ENCODE measurements around the gene ARHGEF6. TPM values are rescaled to one million over a fixed set of nuclear protein-coding genes. Genes with fewer than 3 reads are reported as not detected.

The ARHGEF6 gene
- total RNA-seq, 1 donor from 2014 or later: 4.7 TPM

DNA sequence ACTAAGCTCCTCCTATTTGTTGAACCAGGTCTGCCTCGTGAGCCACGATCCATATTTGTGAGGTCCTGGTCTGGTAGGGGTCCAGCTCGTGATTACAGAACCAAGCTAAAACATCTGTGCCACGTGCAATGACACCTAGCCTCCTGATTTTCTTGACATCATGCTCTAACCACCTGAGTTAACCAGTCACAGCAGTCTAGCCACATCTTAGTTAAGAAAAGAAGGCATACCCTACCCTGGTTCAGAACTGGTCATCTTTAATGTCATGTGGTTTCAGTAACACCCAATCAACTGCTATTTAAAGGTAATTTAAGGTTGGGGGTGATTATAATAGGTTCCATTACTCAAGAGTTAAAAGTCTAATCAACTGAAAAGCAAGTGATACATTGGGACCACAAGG is 28.4 kb downstream of the ARHGEF6 start:
- no peak overlapping the region for H3K4me3 ChIP-seq (ENCODE audit: insufficient read depth, low read depth, low read length)
- H4K20me1 ChIP-seq (ENCODE audit: insufficient read depth, low read length): no peaks in the 10 kb centered on the region
- Mint-ChIP-seq H3K9me3 (ENCODE audit: unreplicated experiment) (no peaks in the 10 kb centered on the region), H3K27ac (ENCODE audit: unreplicated experiment) (no peak overlapping the region), H3K36me3 (ENCODE audit: low read depth, unreplicated experiment) (no peaks in the 10 kb centered on the region), H3K4me3 (ENCODE audit: unreplicated experiment) (no peak overlapping the region), H3K4me1 (ENCODE audit: low read depth, unreplicated experiment) (peaks cover 16% of the 10 kb centered on the region), H3K27me3 (ENCODE audit: low read depth, unreplicated experiment) (no peaks in the 10 kb centered on the region)
- no peak overlapping the region for H3K4me2 ChIP-seq (ENCODE audit: low read length)
- H3K4me1 ChIP-seq (ENCODE audit: insufficient read depth, low read length): no peaks in the 10 kb centered on the region
- DNase-seq (ENCODE audit: low read depth): no peak
- TF ChIP-seq CTCF (IDR thresholded peaks at IDR 0.05; ENCODE audit: insufficient read depth, low read depth, low read length): no peak
- TF ChIP-seq EZH2 (IDR thresholded peaks at IDR 0.05; ENCODE audit: insufficient read depth, low read length): no peak
- H3K9ac ChIP-seq (ENCODE audit: low read length): no peak overlapping the region
- H3K27me3 ChIP-seq (ENCODE audit: insufficient read depth, low read length): no peaks in the 10 kb centered on the region
- no peaks in the 10 kb centered on the region for H3K9me3 ChIP-seq (ENCODE audit: insufficient read depth, low read depth, low read length)
- H3K27ac ChIP-seq (ENCODE audit: low read depth, low read length): no peak overlapping the region
- H3K79me2 ChIP-seq (ENCODE audit: insufficient read depth, low read length): no peaks in the 10 kb centered on the region
- no peak overlapping the region for H2AFZ ChIP-seq (ENCODE audit: low read depth, low read length)
- peak; percentile 86 for FAIRE-seq
- no peaks in the 10 kb centered on the region for H3K36me3 ChIP-seq (ENCODE audit: insufficient read depth, low read length)

DNA sequence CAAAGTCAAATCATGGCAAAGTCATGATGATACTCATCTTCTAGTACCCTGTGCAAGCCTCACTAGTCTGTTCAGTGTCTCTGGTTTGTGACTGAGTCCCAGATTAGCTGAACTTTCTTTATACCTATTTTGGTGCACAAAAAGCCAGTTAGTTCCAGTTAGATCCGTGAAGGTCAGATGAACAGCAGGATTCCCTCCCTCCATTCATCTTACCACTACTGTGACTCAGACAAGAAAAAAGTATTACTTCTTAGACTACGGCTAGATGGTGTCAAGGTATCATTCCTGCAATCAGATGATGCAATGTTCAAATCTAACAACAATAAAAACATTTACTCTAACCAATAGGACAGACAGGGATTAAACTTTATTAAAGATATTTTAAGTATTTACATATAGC is 30.4 kb downstream of the ARHGEF6 start:
- DNase-seq (ENCODE audit: low read depth) (peak; percentile 30), FAIRE-seq (peak; percentile 49)
- Mint-ChIP-seq H3K36me3 (ENCODE audit: low read depth, unreplicated experiment) (no peaks in the 10 kb centered on the region), H3K4me3 (ENCODE audit: unreplicated experiment) (no peak overlapping the region), H3K27me3 (ENCODE audit: low read depth, unreplicated experiment) (no peaks in the 10 kb centered on the region), H3K9me3 (ENCODE audit: unreplicated experiment) (no peaks in the 10 kb centered on the region), H3K4me1 (ENCODE audit: low read depth, unreplicated experiment) (peaks cover 16% of the 10 kb centered on the region), H3K27ac (ENCODE audit: unreplicated experiment) (no peak overlapping the region)
- Histone ChIP-seq H3K4me3 (ENCODE audit: insufficient read depth, low read depth, low read length) (no peak overlapping the region), H3K4me2 (ENCODE audit: low read length) (no peak overlapping the region), H3K9ac (ENCODE audit: low read length) (no peak overlapping the region), H3K27me3 (ENCODE audit: insufficient read depth, low read length) (no peaks in the 10 kb centered on the region), H3K79me2 (ENCODE audit: insufficient read depth, low read length) (no peaks in the 10 kb centered on the region), H3K36me3 (ENCODE audit: insufficient read depth, low read length) (no peaks in the 10 kb centered on the region), H3K4me1 (ENCODE audit: insufficient read depth, low read length) (no peaks in the 10 kb centered on the region), H4K20me1 (ENCODE audit: insufficient read depth, low read length) (no peaks in the 10 kb centered on the region), H3K27ac (ENCODE audit: low read depth, low read length) (no peak overlapping the region), H3K9me3 (ENCODE audit: insufficient read depth, low read depth, low read length) (no peaks in the 10 kb centered on the region), H2AFZ (ENCODE audit: low read depth, low read length) (no peak overlapping the region)
- TF ChIP-seq CTCF (IDR thresholded peaks at IDR 0.05; ENCODE audit: insufficient read depth, low read depth, low read length): no peak
- no peak for TF ChIP-seq EZH2 (IDR thresholded peaks at IDR 0.05; ENCODE audit: insufficient read depth, low read length)

DNA sequence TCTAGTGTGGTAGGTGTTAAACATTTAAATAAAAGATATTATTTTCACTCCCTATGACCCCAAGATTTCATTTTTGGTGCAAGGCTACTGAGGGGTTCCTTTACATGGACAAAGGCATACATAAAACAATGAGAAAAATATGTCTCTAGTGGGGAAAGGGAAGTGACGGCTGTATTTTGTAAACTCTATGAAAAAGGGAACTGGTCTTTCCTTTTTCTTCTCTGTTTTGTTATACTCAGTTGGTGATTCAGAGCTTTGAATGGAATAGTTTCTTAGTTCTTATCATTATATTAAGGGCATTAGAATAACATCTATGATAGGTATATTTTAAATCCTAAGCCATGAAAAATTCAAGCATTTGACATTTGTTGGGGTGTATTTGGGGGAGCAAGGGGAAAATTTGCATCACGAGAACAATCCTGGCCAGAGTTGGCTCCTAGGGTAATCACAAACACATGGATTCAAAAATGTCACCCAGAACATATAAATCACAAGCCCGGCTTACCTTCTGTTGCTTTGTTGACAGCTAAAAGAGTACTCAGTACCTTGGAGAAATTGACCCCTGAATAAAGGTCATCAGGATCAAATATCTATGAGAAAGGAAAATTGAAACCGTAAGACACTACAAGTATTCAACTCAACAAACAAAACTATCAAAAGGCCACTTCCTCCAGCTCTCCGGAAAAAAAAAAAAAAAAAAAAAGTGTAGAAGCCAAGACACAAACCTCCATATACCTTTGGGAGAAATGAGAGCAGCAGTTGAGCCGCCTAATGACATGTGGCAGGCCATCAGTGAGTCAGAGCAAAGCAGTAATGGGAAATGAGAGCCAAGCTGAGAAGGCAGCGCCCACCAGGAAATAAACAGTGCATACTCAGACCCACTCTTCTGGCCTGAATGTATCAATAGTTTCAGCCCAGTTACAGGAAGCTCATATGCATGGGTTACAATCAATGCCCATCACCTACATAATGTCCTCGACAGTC is 33.4 kb downstream of the ARHGEF6 start:
- no peaks in the 10 kb centered on the region for H3K36me3 Mint-ChIP-seq (ENCODE audit: low read depth, unreplicated experiment)
- Histone ChIP-seq H3K4me3 (ENCODE audit: insufficient read depth, low read depth, low read length) (no peak overlapping the region), H3K9ac (ENCODE audit: low read length) (no peak overlapping the region), H3K79me2 (ENCODE audit: insufficient read depth, low read length) (no peaks in the 10 kb centered on the region), H2AFZ (ENCODE audit: low read depth, low read length) (no peak overlapping the region), H4K20me1 (ENCODE audit: insufficient read depth, low read length) (no peaks in the 10 kb centered on the region), H3K4me1 (ENCODE audit: insufficient read depth, low read length) (no peaks in the 10 kb centered on the region), H3K27ac (ENCODE audit: low read depth, low read length) (no peak overlapping the region), H3K27me3 (ENCODE audit: insufficient read depth, low read length) (no peaks in the 10 kb centered on the region), H3K4me2 (ENCODE audit: low read length) (no peak overlapping the region), H3K36me3 (ENCODE audit: insufficient read depth, low read length) (no peaks in the 10 kb centered on the region), H3K9me3 (ENCODE audit: insufficient read depth, low read depth, low read length) (no peaks in the 10 kb centered on the region)
- FAIRE-seq (no peak), DNase-seq (ENCODE audit: low read depth) (no peak)
- no peak overlapping the region for H3K27ac Mint-ChIP-seq (ENCODE audit: unreplicated experiment)
- no peaks in the 10 kb centered on the region for H3K27me3 Mint-ChIP-seq (ENCODE audit: low read depth, unreplicated experiment)
- no peaks in the 10 kb centered on the region for H3K9me3 Mint-ChIP-seq (ENCODE audit: unreplicated experiment)
- no peak for TF ChIP-seq EZH2 (IDR thresholded peaks at IDR 0.05; ENCODE audit: insufficient read depth, low read length)
- no peak for TF ChIP-seq CTCF (IDR thresholded peaks at IDR 0.05; ENCODE audit: insufficient read depth, low read depth, low read length)
- H3K4me3 Mint-ChIP-seq (ENCODE audit: unreplicated experiment): no peak overlapping the region
- peaks cover 11% of the 10 kb centered on the region for H3K4me1 Mint-ChIP-seq (ENCODE audit: low read depth, unreplicated experiment)

Data from astrocyte (in vitro differentiated cells and primary cell).